DOHH2 (cell line): Measurements from ENCODE around the gene SMARCAL1.

ENCODE experiments used
- CTCF ChIP-seq: fragments of 200-600 bp; sonication (generic); IDR thresholded peaks from one replicate; pipeline ENCODE4 v1.5.1; 2014; ENCODE audit warnings: antibody characterized with exemption, mild to moderate bottlenecking, low read depth, low read length; ENCODE audit not compliant: poor library complexity, severe bottlenecking
- EZH2phosphoT487 ChIP-seq: fragments of 200-600 bp; sonication (generic); IDR thresholded peaks from 2 replicates; pipeline ENCODE4 v1.6.1; 2017; ENCODE audit warnings: borderline replicate concordance, mild to moderate bottlenecking, antibody characterized with exemption, low read length, moderate library complexity, mixed read lengths

- TF ChIP-seq CTCF: no peak
- TF ChIP-seq EZH2phosphoT487: no peak
Observed at GRCh38 chr2:216391401-216391800, 20.9 kb upstream of the SMARCAL1 start.
